ENCODE measurements around the gene KLHL2. TPM values are rescaled to one million over a fixed set of nuclear protein-coding genes. Genes with fewer than 3 reads are reported as not detected.

Gene KLHL2
- total and polyA plus RNA-seq, 2 of the 13 experiments (the other 11 are each of a cell fraction or from before 2014, with no cell fraction given), result 9.2 to 17.6 TPM

DNA sequence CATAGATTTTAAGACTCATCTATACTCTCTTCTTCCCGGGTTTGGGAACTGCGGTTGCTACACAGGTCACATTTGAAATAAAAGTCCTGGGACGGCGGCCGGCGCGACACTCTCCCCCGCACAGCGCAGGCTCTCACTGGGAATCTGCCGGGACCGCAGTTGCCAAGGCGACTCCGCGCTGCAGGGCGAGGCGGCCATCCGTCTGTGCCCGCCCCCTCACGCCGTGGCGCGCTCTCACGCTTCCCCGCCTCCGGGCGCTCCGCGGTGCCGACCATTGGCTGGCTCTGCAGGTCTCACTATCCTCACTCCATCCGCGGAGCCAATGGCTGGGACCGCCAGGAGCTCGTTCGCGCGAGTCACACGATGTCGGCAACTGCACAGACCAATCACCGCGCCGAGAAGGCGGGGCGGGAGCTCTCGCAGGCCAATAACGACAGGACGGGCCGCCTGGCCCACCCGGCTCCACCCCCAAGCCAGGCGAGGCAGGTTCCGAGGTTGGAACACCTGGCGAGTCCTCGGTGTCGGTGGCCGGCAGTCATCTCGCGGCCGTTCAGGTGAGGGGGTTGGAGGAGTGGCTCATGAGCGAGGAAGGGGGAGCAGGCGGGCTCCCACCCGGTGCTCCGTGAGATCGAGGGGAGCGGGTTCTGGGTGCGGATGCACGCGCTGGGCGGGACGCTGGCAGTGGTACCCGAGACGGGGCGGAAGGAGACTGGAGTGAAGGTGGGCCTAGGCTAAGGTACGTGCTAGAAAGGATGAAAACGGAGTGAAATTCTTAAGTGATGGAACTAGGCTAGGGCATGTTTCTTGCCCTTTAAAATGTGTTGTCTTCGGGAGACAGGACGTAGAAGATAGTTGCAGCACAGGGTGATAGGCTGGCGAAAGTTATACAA is 120.1 kb downstream of the KLHL2 start, which contains the start of gene MSMO1 (continued):
- TF ChIP-seq, protein P1, sequence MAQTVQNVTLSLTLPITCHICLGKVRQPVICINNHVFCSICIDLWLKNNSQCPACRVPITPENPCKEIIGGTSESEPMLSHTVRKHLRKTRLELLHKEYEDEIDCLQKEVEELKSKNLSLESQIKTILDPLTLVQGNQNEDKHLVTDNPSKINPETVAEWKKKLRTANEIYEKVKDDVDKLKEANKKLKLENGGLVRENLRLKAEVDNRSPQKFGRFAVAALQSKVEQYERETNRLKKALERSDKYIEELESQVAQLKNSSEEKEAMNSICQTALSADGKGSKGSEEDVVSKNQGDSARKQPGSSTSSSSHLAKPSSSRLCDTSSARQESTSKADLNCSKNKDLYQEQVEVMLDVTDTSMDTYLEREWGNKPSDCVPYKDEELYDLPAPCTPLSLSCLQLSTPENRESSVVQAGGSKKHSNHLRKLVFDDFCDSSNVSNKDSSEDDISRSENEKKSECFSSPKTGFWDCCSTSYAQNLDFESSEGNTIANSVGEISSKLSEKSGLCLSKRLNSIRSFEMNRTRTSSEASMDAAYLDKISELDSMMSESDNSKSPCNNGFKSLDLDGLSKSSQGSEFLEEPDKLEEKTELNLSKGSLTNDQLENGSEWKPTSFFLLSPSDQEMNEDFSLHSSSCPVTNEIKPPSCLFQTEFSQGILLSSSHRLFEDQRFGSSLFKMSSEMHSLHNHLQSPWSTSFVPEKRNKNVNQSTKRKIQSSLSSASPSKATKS (CRISPR knock-in tag; IDR thresholded peaks at IDR 0.05), result peak; percentile 42; the same call in 1 of the 2 replicates
- TF ChIP-seq RFXANK (CRISPR knock-in tag; IDR thresholded peaks at IDR 0.05) (peak; percentile 22; the same call in 1 of the 2 replicates), POLR2AphosphoS2 (IDR thresholded peaks at IDR 0.05; ENCODE audit: low read depth, low read length) (no peak), DPF2 (CRISPR knock-in tag; IDR thresholded peaks at IDR 0.05; ENCODE audit: borderline replicate concordance, low read depth) (no peak), MBD4 (IDR thresholded peaks at IDR 0.05; ENCODE audit: borderline replicate concordance, low read length) (no peak), PHF8 (CRISPR knock-in tag; IDR thresholded peaks at IDR 0.05) (peak; percentile 85), ZFP36L1 (CRISPR knock-in tag; IDR thresholded peaks at IDR 0.05) (peak; percentile 73; the same call in 1 of the 2 replicates), DR1 (CRISPR knock-in tag; IDR thresholded peaks at IDR 0.05) (peak; percentile 93), ZEB1 (IDR thresholded peaks at IDR 0.05; ENCODE audit: insufficient replicate concordance, low read depth) (peak; percentile 84), TBX2 (CRISPR knock-in tag; IDR thresholded peaks at IDR 0.05; ENCODE audit: borderline replicate concordance) (peak; percentile 84; the same call in 1 of the 2 replicates), CBX5 (CRISPR knock-in tag; IDR thresholded peaks at IDR 0.05; ENCODE audit: borderline replicate concordance) (no peak), TEAD2 (CRISPR knock-in tag; IDR thresholded peaks at IDR 0.05) (no peak), ZBTB21 (CRISPR knock-in tag; IDR thresholded peaks at IDR 0.05) (no peak), ZNF3 (CRISPR knock-in tag; IDR thresholded peaks at IDR 0.05) (no peak), XRCC5 (optimal IDR thresholded peaks at IDR 0.05; ENCODE audit: low read length) (peak; percentile 60), NCOA1 (CRISPR knock-in tag; IDR thresholded peaks at IDR 0.05) (0 out of 2 replicates have a peak, but pooled peaks have one; percentile 69), SMAD3 (CRISPR knock-in tag; IDR thresholded peaks at IDR 0.05) (no peak), ZNF17 (CRISPR knock-in tag; IDR thresholded peaks at IDR 0.05) (no peak), HNRNPUL1 (IDR thresholded peaks at IDR 0.05; ENCODE audit: low read depth, low read length) (no peak), ZNF562 (CRISPR knock-in tag; IDR thresholded peaks at IDR 0.05; ENCODE audit: borderline replicate concordance) (0 out of 2 replicates have a peak, but pooled peaks have one; percentile 29)
- TF ChIP-seq, protein P2, sequence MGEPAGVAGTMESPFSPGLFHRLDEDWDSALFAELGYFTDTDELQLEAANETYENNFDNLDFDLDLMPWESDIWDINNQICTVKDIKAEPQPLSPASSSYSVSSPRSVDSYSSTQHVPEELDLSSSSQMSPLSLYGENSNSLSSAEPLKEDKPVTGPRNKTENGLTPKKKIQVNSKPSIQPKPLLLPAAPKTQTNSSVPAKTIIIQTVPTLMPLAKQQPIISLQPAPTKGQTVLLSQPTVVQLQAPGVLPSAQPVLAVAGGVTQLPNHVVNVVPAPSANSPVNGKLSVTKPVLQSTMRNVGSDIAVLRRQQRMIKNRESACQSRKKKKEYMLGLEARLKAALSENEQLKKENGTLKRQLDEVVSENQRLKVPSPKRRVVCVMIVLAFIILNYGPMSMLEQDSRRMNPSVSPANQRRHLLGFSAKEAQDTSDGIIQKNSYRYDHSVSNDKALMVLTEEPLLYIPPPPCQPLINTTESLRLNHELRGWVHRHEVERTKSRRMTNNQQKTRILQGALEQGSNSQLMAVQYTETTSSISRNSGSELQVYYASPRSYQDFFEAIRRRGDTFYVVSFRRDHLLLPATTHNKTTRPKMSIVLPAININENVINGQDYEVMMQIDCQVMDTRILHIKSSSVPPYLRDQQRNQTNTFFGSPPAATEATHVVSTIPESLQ (CRISPR knock-in tag; conservative IDR thresholded peaks at IDR 0.05), result no peak
- TF ChIP-seq, protein P3, sequence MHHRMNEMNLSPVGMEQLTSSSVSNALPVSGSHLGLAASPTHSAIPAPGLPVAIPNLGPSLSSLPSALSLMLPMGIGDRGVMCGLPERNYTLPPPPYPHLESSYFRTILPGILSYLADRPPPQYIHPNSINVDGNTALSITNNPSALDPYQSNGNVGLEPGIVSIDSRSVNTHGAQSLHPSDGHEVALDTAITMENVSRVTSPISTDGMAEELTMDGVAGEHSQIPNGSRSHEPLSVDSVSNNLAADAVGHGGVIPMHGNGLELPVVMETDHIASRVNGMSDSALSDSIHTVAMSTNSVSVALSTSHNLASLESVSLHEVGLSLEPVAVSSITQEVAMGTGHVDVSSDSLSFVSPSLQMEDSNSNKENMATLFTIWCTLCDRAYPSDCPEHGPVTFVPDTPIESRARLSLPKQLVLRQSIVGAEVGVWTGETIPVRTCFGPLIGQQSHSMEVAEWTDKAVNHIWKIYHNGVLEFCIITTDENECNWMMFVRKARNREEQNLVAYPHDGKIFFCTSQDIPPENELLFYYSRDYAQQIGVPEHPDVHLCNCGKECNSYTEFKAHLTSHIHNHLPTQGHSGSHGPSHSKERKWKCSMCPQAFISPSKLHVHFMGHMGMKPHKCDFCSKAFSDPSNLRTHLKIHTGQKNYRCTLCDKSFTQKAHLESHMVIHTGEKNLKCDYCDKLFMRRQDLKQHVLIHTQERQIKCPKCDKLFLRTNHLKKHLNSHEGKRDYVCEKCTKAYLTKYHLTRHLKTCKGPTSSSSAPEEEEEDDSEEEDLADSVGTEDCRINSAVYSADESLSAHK (CRISPR knock-in tag; IDR thresholded peaks at IDR 0.05; ENCODE audit: borderline replicate concordance), result no peak
- TF ChIP-seq, protein P4, sequence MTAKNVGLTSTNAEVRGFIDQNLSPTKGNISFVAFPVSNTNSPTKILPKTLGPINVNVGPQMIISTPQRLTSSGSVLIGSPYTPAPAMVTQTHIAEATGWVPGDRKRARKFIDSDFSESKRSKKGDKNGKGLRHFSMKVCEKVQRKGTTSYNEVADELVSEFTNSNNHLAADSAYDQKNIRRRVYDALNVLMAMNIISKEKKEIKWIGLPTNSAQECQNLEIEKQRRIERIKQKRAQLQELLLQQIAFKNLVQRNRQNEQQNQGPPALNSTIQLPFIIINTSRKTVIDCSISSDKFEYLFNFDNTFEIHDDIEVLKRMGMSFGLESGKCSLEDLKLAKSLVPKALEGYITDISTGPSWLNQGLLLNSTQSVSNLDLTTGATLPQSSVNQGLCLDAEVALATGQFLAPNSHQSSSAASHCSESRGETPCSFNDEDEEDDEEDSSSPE (CRISPR knock-in tag; IDR thresholded peaks at IDR 0.05), result peak; percentile 86
